NCI-H82 treated with DMSO at 0.1 percent for 48 hours (cell line): ENCODE data around the gene CCDC167.
"Not testable (repeated sequence)": the region's sequence is repeated elsewhere in the genome, so short reads cannot be mapped to it uniquely, and the experiment has no call there.

Experiments
- DNase-seq: peaks from one replicate; lab custom pipeline; 2025; ENCODE audit not compliant: unreplicated experiment; lab: John Stamatoyannopoulos, UW

CCDC167 gene

DNA sequence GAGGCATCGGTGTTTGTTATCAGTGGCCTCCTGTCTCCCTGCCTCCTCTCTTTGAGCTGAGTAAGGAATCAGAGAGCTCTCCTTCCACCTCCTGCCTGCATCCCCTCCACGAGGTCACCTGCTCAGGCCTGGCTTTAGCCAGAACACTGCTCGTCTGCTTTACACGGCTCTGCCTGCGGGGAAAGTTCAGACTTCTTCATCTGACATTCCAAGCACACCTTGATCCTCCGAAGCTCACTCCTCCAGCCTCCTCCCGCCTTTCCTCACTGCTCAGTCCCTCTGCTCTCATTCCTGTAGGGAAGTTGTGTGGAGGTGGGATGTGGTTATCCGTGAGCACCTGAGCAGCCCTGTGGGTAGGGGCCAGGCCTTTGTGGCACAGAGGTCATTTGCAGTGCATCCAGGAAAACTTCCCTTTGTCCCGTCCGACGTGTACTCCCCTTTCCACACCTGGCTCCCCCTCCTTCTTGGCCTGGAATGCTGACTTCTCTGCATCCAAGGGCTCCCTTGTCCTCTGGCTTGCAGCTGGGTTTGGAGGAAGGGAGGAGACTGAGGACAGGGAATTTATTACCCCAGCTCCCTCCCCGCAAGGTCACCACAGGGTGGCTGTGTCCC is 12.8 kb upstream of the CCDC167 start:
- no peak for DNase-seq

- no peak for DNase-seq
Observed at GRCh38 chr6:37511910-37512399, 12.3 kb upstream of the CCDC167 start.

GRCh38 chr6:37511201-37511600 is 11.5 kb upstream of the CCDC167 start:
- DNase-seq: no peak

DNA sequence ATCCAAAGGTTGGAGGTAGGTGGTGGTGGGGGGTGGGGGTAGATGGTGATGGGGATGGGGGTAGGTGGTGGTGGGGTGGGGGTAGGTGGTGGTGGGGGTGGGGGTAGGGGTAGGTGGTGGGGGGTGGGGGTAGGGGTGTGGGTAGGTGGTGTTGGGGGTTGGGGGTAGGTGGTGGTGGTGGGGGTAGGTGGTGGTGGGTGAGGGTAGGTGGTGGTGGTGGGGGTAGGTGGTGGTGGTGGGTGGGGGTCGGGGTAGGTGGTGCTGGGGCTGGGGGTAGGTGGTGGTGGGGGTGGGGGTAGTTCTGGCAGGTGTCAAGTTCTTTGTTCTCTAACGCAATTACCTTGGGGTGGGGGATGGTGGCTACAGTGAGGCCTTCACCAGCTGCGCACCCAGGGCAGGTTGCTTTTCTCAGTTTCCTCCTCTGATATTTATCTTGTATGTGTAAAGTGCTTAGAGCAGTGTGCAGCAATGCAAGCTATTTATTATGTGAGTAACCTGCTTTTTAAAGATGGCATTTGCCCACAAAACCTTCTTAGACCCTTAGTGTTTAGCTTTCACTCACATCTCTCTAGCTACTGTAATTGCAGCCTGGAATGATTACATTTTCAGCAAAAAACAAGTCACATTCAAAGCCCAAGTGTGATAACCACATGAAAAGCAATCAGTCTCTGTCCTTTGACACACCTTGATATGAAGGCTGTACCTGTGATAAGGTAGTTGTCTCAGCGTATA is 8.2 kb upstream of the CCDC167 start:
- no peak for DNase-seq

DNA sequence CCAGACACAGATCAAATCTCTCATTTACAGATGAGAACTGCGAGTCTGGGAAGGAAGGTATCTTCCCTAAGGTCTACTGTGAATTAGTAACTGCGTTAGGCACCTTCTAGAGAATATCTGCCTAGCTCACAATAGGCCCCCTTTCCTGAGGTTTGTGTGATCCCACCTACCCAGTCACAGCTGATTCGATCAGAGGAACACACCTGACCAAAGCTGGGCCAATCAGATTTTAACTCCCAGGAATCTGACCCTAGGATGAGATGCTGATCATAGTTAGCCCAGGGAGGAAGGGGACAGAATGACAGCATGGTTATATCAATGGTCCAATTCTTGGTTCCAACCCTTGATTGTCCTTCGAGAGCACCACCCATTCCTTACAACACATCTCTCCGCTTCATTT is 7.4 kb upstream of the CCDC167 start:
- no peak for DNase-seq

DNA sequence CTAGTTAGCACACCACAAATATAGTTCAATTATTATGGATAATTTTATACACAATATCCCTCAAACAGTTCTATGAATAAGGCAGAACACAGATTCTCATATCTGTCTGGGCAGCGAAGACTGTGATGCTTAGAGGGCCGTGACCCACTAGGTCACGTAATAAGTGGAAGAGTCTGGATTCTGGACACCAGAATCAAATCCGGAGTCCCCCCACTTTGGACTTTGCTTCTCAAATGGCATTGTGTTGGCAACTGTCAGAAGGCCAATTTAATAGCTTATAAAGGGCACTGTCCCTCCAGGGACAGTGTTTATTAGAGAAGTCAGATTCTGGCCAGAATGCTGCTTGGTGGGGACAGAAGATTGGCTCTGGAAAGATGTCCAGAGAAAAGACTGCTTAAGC is 6.8 kb upstream of the CCDC167 start:
- no peak for DNase-seq

GRCh38 chr6:37504024-37504423 is 4.3 kb upstream of the CCDC167 start:
- DNase-seq: no peak

DNA sequence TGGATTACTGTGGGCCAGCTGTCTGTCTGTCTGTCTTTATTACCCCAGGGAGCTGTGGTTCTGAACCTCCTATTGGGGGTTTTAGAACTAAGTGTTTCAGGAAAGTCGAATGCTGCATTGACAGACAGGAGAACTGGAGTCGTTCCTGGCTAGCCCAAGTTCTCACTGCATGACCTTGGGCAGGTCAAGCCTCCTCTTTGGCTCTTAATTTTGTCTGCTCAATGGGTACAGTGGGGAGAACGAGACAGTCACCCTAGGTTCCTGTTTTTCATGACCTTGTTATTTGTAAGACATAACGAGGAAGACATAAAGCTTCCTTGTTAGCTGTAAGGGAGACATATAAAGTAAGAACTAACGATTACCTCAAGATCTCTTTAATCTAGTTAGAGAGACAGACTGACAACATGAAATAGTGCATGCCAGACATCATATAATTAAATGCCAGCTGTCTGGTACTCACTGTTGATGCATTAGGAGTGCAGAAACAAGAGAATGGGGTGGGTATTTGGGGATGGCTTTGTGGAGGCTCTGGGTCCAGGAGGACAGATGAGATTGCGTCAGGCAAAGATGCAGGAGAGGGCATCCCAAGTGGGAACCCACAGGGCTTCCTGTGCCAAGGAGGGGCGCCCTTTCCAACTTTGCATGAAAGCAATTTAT is 3.7 kb upstream of the CCDC167 start:
- DNase-seq: peak; percentile 55

GRCh38 chr6:37502703-37503291 is 3.1 kb upstream of the CCDC167 start:
- no peak for DNase-seq

GRCh38 chr6:37501632-37502491 is 2.2 kb upstream of the CCDC167 start:
- DNase-seq: no peak

DNA sequence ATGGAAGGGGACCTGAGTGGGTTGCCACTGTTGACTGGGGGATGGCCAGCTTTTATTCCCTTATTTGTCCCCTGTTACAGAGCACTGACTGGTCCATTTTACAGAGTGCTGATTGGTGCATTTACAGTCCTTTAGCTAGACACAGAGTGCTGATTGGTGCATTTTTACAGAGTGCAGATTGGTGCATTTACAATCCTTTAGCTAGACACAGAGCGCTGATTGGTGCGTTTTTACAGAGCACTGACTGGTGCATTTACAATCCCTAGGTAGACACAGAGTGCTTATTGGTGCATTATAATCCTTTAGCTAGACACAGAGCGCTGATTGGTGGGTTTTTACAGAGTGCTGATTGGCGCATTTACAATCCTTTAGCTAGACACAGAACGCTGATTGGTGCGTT is 1.2 kb upstream of the CCDC167 start:
- DNase-seq: not testable (repeated sequence)

DNA sequence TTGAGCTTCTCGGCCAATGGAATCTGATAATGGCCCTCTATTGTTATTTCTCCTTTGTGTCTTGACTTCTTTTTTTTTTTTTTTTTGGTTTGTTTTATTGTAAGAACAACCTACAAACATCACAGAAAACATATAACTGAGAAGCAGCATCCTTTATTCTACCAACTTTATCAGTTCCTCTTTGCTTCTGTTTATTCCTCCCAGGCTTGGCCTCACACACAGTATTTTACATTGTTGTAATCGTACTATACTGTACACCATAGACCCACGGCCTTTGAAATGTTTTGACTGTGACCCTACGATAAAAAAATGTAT is 558 bp upstream of the CCDC167 start:
- no peak for DNase-seq

GRCh38 chr6:37496951-37497885 is 2.5 kb downstream of the CCDC167 start:
- DNase-seq: no peak

DNA sequence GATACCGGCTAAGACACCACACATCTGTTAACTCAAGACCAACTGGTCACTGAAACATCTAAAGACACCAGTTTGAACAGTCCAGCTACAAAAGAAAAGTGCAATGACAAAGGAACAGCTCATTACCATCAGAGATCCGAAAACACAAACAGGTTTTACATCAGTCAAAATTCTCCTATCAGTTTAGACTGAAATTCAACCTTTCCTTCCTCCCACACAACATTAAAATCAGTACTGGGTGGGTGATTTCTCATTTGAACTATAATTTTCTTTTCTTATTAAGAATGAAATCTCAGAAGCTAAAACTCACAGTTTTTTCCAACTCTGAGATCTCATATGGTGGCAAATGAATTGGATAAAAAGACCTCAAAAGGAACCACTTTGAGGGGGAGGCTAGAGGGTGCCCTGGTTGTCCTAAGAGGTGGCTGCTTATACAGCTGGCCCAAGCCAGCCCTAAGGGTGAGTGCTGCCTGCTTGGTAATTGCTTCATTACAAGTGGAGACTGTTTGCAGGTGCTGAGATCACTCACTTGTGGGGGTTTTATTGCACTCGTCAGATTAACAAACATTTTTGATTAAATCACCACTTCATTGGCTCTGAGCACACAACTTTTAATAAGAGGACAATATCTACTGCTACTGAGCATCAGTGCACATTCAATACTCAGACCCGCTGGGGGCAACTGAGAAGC is 4.3 kb downstream of the CCDC167 start:
- no peak for DNase-seq

DNA sequence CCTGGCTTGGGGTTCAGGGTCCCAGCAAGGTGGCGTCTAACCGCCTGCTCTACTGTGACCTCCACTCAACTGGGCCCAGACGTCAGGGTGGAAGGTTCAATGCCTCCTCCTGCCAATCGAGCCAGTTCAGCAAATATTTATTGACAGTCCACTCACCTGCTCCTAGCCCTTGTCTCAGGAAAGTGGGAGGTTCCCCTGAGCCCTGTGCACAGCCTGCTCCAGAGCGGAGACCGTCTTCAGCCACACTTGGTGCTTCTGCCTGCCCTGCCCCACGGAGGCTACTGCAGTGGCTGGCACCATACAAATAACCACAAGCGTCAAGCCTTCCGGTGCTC is 6.1 kb downstream of the CCDC167 start:
- no peak for DNase-seq

- no peak for DNase-seq
Observed at GRCh38 chr6:37492991-37493660, 6.6 kb downstream of the CCDC167 start.

GRCh38 chr6:37492236-37492972 is 7.3 kb downstream of the CCDC167 start:
- no peak for DNase-seq

DNA sequence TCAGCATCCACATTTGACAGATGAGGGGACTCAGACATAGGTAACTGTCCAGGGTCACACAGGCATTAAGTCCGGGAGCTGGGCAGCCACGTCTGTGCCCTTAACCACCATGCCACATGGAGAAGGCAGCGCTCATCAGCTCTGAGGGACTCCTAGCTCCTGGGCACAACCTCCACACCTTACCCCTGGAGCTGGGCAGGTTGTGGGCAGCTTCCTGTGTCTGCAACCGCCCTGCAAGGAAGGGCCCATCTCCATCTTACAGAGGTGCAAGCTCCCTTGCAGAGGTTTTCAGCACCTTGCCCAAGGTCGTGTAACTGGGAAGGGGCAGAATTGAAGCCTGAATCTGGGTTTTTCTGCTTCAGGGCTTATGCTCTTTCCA is 7.9 kb downstream of the CCDC167 start:
- no peak for DNase-seq
